GM19438 (cell line): ENCODE measurements around the gene GDPGP1.
"Not testable (repeated sequence)": the region's sequence is repeated elsewhere in the genome, so short reads cannot be mapped to it uniquely, and the experiment has no call there.

Source experiments
- ATAC-seq: cut with Tn5 transposase; IDR thresholded peaks from one replicate; pipeline ENCODE4 v1.9.1; 2021; ENCODE audit warnings: low read depth; ENCODE audit not compliant: unreplicated experiment

Gene GDPGP1

GRCh38 chr15:90257776-90258175, 23.8 kb downstream of the GDPGP1 start:
- no peak for ATAC-seq

- ATAC-seq, result peak; percentile 82
These were observed 25.5 kb downstream of the GDPGP1 start for GRCh38 chr15:90259524-90259923.

DNA sequence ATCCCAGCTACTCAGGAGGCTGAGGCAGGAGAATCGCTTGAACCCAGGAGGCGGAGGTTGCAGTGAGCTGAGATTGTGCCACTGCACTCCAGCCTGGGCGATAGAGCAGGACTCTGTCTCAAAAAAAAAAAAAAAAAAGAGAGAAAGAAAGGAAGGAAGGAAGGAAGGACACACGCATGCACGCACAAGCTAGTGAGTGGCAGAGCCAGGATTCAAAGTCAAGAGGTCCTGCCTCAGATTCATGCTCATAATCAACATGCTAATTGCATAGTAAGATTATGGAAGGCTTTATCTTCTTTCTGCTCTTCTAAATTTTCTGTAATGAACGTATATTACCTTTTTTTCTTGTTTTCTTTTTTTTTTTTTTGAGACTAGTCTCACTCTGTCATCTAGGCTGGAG, 26.7 kb downstream of the GDPGP1 start:
- not testable (repeated sequence) for ATAC-seq

- no peak for ATAC-seq
These were observed 27.8 kb downstream of the GDPGP1 start for GRCh38 chr15:90261811-90262210.

- ATAC-seq, result no peak
These were observed 28.4 kb downstream of the GDPGP1 start for GRCh38 chr15:90262426-90262825.

- no peak for ATAC-seq
These were observed 30.7 kb downstream of the GDPGP1 start for GRCh38 chr15:90264671-90265070.

DNA sequence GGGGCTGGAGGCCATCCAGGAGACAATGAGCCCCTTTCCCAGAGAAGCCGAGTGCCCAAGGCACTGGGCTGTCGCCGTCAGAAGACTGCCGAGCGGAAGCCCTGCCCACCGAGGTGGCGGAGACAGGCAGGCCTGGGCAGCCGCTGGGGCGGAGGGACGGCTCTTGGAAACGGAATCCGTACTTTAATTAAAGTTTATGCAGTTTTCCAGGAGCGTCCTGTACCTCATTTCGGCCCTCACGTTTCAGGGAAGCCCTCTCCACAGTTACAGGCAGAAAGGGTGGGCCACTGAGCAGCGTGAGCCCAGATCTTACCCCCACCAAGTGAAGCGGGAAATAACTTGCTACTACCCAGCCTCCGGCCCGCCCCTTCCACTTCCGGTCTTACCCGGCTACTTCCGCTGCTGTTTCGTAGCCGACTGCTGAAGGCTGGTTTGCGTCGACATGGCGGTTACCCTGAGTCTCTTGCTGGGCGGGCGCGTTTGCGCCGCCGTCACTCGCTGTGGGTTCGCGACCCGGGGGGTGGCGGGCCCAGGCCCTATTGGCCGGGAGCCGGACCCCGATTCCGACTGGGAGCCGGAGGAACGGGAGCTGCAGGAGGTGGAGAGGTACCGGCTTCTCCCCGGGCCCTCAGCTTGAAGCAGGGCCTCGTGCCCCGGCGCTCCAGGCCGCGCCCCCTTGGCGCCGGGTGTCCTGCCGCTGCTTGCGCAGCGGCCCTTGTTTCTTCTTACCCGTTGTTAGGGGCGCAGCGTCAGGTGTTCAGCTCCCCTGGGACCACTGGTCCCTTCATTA, 31.5 kb downstream of the GDPGP1 start, which contains the start of gene NGRN:
Gene NGRN, plus strand, starts transcription at position 402 of the 790 bp plus-strand sequence. Its CDS starts 41 bp downstream, at position 443.
- ATAC-seq, result peak; percentile 94

- peak; percentile 17 for ATAC-seq
These were observed 32.0 kb downstream of the GDPGP1 start for GRCh38 chr15:90266061-90266431.

DNA sequence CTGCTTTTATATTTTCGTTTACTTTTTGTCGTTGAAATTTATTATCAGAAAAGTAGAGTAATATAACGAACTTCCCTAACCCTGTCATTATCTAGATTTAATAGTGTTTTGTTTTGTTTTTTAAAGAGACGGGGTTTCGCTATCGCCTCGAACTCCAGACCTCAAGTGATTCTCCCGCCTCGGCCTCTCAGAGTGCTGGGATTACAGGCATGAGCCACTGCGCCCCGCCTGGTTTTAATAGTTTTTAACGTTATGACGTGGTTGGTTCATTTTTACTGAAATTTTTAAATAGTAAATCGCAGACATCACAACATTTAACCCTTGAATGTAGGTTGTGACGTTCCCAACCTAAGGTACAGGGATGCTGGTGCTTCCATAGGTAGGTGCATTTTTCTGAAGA, 32.5 kb downstream of the GDPGP1 start:
- ATAC-seq, result no peak

DNA sequence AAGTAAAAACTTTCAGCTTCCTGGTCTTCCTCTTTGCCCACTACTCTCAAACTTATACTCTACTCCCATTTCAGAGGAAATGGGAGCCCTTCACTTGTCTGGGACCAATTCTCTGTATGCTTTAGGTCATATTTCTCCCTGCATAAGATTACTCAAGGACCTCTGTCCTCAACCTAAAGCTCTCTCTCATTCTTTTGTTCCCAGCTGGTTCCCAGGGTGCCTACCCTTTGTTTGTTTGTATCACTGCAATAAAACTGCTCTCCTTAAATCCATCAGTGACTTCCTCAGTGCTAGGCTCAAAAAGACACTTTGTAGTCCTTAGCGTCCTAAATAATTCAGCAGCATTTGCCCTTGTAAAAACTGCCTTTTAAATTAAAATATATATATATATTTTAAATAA, 34.4 kb downstream of the GDPGP1 start:
- no peak for ATAC-seq

- no peak for ATAC-seq
These were observed 36.6 kb downstream of the GDPGP1 start for GRCh38 chr15:90270502-90271150.

DNA sequence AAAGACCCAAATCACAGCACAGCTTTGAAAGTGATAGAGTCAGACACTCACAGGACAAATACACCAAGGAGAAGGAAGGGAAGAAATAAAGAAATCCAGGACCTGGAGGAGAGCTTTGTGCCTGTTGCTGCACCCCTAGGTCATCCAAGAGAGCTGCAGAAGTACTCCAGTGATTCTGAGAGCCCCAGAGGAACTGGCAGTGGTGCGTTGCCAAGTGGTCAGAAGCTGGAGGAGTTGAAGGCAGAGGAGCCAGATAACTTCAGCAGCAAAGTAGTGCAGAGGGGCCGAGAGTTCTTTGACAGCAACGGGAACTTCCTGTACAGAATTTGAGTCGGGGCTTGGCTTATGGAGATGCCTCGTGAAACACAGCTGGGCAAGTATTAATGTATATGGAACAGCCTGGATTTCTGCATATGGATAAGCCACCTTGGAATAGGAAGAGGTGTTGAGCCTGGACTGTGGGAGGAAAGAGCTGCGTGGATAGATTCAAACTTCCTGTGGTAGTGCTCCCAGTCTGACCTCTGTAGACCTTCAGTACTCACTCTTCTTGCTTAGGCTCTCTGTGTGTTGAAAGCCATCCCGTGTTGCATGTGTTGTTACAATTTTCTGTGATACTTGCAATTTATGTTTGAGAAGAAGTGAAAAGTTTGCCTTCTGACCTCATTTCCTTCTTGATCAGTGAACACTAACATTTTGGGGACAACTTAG, 37.6 kb downstream of the GDPGP1 start:
- no peak for ATAC-seq

DNA sequence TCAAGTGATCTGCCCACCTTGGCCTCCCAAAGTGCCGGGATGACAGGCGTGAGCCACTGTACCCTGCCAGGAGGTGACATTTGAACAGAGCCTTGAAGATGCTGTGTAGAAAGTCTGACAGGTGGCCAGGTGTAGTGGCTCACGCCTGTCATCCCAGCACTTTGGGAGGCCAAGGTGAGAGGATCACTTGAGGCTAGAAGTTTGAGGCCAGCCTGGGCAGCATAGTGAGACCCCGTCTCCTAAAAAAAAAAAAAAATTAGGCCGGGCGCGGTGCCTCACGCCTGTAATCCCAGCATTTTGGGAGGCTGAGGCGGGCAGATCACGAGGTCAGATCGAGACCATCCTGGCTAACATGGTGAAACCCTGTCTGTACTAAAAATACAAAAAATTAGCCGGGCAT, 44.5 kb downstream of the GDPGP1 start:
- not testable (repeated sequence) for ATAC-seq

DNA sequence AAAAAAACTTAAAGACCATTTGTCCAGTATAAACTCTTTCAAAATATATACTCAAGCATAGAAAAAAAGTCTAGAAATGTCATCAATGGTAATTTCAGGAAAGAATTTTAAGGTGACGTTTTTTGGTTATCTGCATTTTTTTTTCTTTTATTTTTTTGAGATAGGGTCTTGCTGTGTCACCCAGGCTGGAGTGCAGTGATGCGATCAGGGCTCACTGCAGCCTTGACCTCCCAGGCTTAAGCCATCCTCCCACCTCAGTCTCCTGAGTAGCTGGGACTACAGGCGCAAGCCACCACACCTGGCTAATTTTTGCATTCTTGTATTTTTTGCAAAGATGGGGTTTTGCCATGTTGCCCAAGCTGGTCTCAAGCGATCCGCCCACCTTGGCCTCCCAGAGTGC, 46.7 kb downstream of the GDPGP1 start:
- ATAC-seq, result not testable (repeated sequence)

- ATAC-seq, result not testable (repeated sequence)
These were observed 47.6 kb downstream of the GDPGP1 start for GRCh38 chr15:90281637-90282036.

- ATAC-seq, result no peak
These were observed 52.7 kb downstream of the GDPGP1 start for GRCh38 chr15:90286678-90287077.

DNA sequence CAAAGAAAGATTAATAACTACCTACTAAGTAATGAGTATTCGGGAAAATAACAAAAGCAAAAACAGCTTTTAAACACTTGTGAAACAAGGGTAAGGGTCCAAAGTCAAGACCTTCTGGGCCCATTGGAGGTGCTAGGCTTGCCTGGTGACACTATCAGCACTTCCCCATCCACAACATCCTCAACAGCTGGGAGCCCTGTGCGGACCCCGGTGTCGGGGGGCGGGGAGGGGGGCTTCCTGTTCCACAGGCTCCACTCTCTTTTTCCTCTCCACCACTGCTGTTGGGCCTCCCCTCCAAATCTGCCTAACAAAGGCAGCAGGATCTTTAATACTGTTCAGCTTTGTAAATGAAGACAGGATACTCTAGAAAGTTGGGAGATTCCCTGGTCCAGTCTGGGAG, 53.1 kb downstream of the GDPGP1 start:
- no peak for ATAC-seq

DNA sequence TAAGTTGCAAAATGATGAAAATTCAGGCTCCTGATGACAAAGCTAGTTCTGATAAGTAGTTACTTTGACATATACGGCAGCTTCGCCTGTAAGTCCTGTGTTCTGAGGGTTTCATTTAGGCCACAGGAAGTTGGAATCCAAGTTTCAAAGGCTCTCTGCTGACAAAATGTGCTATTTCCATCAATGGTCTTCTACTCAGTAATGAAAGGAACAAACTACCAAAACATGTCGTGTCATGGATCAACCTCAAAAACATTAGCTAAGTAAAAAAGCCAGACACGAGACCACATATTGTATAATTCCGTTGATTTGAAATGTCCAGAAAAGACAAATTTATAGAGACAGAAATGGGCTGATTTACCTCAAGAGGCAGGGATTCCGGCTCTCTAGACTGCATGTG, 53.9 kb downstream of the GDPGP1 start:
- ATAC-seq, result no peak

DNA sequence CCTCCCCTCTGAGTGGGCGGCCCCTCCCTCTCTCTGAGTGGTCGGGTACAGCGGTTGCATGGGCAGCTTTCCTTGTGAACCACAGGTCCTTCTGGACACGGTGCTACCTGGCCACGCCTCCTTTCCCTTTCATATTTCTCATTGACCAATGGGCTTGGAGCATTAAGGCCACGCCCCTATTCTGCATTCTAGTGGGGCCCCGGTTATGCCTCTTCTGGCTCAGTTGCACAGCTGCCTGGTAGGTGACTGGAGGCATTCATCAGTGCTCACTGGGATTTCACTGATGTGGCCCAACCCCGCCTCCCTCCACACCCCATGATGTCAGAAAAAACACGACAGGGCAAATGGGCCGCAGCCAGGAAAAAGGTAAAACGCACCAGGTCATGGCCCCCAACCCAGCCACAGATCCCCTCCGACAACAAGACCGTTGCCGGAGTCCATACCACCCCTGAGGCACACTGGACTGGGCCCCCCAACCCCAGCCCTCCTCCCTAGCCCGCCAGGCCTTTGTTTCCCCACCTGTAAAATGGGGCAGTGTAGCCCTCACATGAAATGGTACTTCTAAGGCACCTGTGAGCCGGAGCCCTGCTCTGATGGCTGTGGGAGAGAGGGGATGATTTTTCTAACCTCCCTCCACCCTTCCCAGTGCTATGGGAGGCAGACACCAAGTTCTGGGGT, 57.8 kb downstream of the GDPGP1 start:
- ATAC-seq, result no peak

- not testable (repeated sequence) for ATAC-seq
These were observed 59.2 kb downstream of the GDPGP1 start for GRCh38 chr15:90293040-90293810.
